SK-N-SH treated with all-trans-retinoic acid at 6 μM for 48 hours (cell line): ENCODE results near the gene ARPC1A.
A peak's percentile ranks its signal among the peaks of the same experiment; 100 is the strongest.

Experiments
- BACH2 ChIP-seq: fragments of 250-450 bp; sonication (Bioruptor Pico); IDR thresholded peaks from 2 replicates; pipeline ENCODE4 v1.9.0; 2021; ENCODE audit warnings: mild to moderate bottlenecking, borderline replicate concordance
- CSDC2 ChIP-seq: fragments of 250-450 bp; sonication (Bioruptor Pico); IDR thresholded peaks from 2 replicates; pipeline ENCODE4 v1.5.0; 2020; ENCODE audit warnings: mild to moderate bottlenecking, moderate library complexity
- ESRRG ChIP-seq: fragments of 250-450 bp; sonication (Bioruptor Pico); IDR thresholded peaks from 2 replicates; pipeline ENCODE4 v1.6.1; 2021; ENCODE audit warnings: mild to moderate bottlenecking
- GLIS3 ChIP-seq: fragments of 250-450 bp; sonication (Bioruptor Pico); IDR thresholded peaks from 2 replicates; pipeline ENCODE4 v1.5.0; 2020; ENCODE audit warnings: mild to moderate bottlenecking, moderate library complexity
- ISL1 ChIP-seq: fragments of 250-450 bp; sonication (Bioruptor Pico); IDR thresholded peaks from 2 replicates; pipeline ENCODE4 v2.1.2; 2022; ENCODE audit warnings: mild to moderate bottlenecking, moderate library complexity
- PPARA ChIP-seq: fragments of 250-450 bp; sonication (Bioruptor Pico); IDR thresholded peaks from 2 replicates; pipeline ENCODE4 v1.5.0; 2020; ENCODE audit warnings: mild to moderate bottlenecking, borderline replicate concordance
- RARB ChIP-seq: fragments of 250-450 bp; sonication (Bioruptor Pico); IDR thresholded peaks from 2 replicates; pipeline ENCODE4 v1.8.0; 2021; ENCODE audit warnings: mild to moderate bottlenecking, moderate library complexity
- TOX ChIP-seq: fragments of 250-450 bp; sonication (Bioruptor Pico); IDR thresholded peaks from 2 replicates; pipeline ENCODE4 v1.8.0; 2021; ENCODE audit warnings: mild to moderate bottlenecking, moderate library complexity, borderline replicate concordance
- ZC3H10 ChIP-seq: fragments of 250-450 bp; sonication (Bioruptor Pico); IDR thresholded peaks from 2 replicates; pipeline ENCODE4 v1.5.1; 2021; ENCODE audit warnings: mild to moderate bottlenecking, moderate library complexity
- ZFP30 ChIP-seq: fragments of 450-650 bp; formaldehyde crosslinking; IDR thresholded peaks from 2 replicates; pipeline ENCODE4 v1.5.0; 2022; ENCODE audit warnings: mild to moderate bottlenecking, moderate library complexity
- ZNF565 ChIP-seq: fragments of 450-650 bp; formaldehyde crosslinking; conservative IDR thresholded peaks from 2 replicates; pipeline ENCODE4 v1.5.0; 2020; ENCODE audit warnings: low read depth, mild to moderate bottlenecking, moderate library complexity
- ZNF8 ChIP-seq: fragments of 450-650 bp; formaldehyde crosslinking; IDR thresholded peaks from 2 replicates; pipeline ENCODE4 v1.5.0; 2020; ENCODE audit warnings: mild to moderate bottlenecking, moderate library complexity
- TF ChIP-seq, protein P1 (sequence below): fragments of 250-450 bp; sonication (Bioruptor Pico); IDR thresholded peaks from 2 replicates; pipeline ENCODE4 v1.8.0; 2020; ENCODE audit warnings: mild to moderate bottlenecking, moderate library complexity, borderline replicate concordance
- TF ChIP-seq, protein P2 (sequence below): fragments of 250-450 bp; sonication (Bioruptor Pico); IDR thresholded peaks from 2 replicates; pipeline ENCODE4 v1.5.0; 2020; ENCODE audit warnings: mild to moderate bottlenecking, moderate library complexity

DNA sequence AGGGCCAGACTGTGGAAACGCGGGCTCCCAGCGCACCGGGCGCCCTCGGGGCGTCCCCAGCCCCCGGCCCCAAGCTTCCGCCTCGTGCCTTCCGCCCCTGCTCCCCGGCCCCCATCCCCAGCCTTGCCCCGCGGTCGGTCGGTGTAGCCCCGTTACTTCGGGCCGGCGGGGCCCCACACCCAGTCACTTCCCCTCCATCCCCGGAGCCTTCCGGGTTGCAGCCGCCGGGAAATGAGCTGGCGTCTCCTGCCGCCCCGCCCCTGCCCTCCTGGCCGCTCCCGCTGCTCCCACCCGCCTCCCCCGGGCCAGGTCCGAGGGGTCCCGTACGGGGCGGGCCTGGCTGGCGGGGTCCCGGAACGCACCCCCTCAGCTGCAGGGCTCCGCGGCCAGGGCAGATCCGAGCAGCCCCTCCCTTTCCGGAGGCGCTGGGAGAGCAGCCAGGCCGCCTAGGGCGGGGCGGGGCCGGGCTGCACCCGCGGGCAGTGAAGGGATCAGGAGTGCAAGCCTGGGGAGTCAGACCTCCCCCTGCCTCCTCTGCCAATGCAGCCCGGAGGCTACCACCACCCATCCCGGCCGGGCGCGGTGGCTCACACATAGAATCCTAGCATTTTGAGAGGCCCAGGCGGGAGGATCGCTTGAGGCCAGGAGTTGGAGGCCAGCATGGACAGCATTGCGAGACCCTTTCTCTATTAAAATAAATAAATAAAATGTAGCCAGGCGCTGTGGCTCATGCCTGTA is 49.5 kb downstream of the ARPC1A start:
- TF ChIP-seq ESRRG (CRISPR knock-in tag) (no peak), CSDC2 (CRISPR knock-in tag) (no peak), TOX (CRISPR knock-in tag) (no peak), GLIS3 (CRISPR knock-in tag) (no peak), ISL1 (CRISPR knock-in tag) (no peak), ZNF8 (no peak), ZNF565 (CRISPR knock-in tag) (no peak), PPARA (CRISPR knock-in tag) (no peak), ZFP30 (CRISPR knock-in tag) (0 out of 2 replicates have a peak, but pooled peaks have one; percentile 2), ZC3H10 (CRISPR knock-in tag) (no peak), BACH2 (CRISPR knock-in tag) (no peak), RARB (no peak)
- TF ChIP-seq, protein P1, sequence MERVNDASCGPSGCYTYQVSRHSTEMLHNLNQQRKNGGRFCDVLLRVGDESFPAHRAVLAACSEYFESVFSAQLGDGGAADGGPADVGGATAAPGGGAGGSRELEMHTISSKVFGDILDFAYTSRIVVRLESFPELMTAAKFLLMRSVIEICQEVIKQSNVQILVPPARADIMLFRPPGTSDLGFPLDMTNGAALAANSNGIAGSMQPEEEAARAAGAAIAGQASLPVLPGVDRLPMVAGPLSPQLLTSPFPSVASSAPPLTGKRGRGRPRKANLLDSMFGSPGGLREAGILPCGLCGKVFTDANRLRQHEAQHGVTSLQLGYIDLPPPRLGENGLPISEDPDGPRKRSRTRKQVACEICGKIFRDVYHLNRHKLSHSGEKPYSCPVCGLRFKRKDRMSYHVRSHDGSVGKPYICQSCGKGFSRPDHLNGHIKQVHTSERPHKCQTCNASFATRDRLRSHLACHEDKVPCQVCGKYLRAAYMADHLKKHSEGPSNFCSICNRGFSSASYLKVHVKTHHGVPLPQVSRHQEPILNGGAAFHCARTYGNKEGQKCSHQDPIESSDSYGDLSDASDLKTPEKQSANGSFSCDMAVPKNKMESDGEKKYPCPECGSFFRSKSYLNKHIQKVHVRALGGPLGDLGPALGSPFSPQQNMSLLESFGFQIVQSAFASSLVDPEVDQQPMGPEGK: 0 out of 2 replicates have a peak, but pooled peaks have one; percentile 40
- TF ChIP-seq, protein P2, sequence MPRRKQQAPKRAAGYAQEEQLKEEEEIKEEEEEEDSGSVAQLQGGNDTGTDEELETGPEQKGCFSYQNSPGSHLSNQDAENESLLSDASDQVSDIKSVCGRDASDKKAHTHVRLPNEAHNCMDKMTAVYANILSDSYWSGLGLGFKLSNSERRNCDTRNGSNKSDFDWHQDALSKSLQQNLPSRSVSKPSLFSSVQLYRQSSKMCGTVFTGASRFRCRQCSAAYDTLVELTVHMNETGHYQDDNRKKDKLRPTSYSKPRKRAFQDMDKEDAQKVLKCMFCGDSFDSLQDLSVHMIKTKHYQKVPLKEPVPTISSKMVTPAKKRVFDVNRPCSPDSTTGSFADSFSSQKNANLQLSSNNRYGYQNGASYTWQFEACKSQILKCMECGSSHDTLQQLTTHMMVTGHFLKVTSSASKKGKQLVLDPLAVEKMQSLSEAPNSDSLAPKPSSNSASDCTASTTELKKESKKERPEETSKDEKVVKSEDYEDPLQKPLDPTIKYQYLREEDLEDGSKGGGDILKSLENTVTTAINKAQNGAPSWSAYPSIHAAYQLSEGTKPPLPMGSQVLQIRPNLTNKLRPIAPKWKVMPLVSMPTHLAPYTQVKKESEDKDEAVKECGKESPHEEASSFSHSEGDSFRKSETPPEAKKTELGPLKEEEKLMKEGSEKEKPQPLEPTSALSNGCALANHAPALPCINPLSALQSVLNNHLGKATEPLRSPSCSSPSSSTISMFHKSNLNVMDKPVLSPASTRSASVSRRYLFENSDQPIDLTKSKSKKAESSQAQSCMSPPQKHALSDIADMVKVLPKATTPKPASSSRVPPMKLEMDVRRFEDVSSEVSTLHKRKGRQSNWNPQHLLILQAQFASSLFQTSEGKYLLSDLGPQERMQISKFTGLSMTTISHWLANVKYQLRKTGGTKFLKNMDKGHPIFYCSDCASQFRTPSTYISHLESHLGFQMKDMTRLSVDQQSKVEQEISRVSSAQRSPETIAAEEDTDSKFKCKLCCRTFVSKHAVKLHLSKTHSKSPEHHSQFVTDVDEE: no peak
